Measurements from ENCODE around the gene EEFSEC.

The EEFSEC gene

DNA sequence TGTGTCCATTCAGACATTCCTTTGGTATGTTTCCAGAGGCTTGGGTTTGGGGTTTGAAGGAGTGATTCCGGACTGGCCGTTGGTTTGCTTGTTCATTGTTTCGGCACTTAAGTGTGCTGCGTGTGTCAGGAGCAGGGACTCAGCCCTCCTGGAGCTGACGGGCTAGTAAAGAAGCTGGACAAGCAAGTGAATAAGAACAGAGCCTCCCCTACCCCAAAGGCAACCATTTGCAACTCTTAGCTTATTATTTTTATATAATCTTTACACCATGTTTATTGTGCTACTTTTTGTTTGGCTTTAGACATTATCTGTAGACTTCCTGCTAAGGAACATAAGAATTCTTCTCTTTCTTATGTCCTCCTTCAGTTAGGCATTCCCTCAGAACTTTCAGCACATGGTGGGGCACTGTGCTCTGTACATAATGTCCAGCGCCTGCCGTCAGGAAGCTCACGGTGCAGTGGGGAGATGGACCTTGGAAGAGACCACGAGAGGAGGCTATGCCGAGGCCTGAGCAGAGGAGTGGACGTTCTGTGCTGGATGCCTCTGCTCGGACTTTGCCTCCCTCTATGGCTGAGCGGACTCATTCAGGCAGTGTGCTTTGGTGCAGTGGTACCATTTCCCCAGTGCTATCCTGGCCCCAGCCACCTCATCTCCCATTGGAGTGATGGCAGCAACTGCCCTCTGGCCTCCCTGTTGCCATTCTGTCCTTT lies 65.4 kb downstream of the EEFSEC start:
- peak overlapping the region; percentile 21; the same call in 1 of the 2 replicates for H3K4me2 ChIP-seq (ENCODE audit: low read depth, low read length)
- H3K4me3 ChIP-seq (ENCODE audit: low read length), result no peak overlapping the region
- H3K9me3 ChIP-seq (replicated peaks; ENCODE audit: insufficient read depth, low read length), result no peaks in the 10 kb centered on the region
- H3K27ac ChIP-seq (ENCODE audit: low read length), result peak overlapping the region; percentile 44; the same call in 1 of the 2 replicates
- H3K4me1 ChIP-seq (ENCODE audit: low read length), result peaks cover 18% of the 10 kb centered on the region
- 0 out of 2 replicates have a peak, but pooled peaks cover 5% of the 10 kb centered on the region for H3F3A ChIP-seq (ENCODE audit: insufficient read depth, low read length)
- peaks cover 13% of the 10 kb centered on the region for H3K79me2 ChIP-seq (ENCODE audit: low read length)
- H3K9me2 ChIP-seq (replicated peaks; ENCODE audit: insufficient read depth, low read length), result no peaks in the 10 kb centered on the region
- no peak overlapping the region for H2AFZ ChIP-seq (ENCODE audit: low read length)
- no peak overlapping the region for H3K9ac ChIP-seq (ENCODE audit: low read length)
- no peak for DNase-seq
- H4K20me1 ChIP-seq (ENCODE audit: insufficient read depth, low read length), result no peaks in the 10 kb centered on the region
- no peaks in the 10 kb centered on the region for H3K27me3 ChIP-seq (replicated peaks; ENCODE audit: insufficient read depth, low read length)
- H3K36me3 ChIP-seq (replicated peaks; ENCODE audit: insufficient read depth, low read length), result no peaks in the 10 kb centered on the region
- TF ChIP-seq EZH2 (optimal IDR thresholded peaks at IDR 0.05; ENCODE audit: low read depth, low read length) (no peak), EZH2phosphoT487 (IDR thresholded peaks at IDR 0.05; ENCODE audit: low read length) (no peak)
- TF ChIP-seq, protein P1, sequence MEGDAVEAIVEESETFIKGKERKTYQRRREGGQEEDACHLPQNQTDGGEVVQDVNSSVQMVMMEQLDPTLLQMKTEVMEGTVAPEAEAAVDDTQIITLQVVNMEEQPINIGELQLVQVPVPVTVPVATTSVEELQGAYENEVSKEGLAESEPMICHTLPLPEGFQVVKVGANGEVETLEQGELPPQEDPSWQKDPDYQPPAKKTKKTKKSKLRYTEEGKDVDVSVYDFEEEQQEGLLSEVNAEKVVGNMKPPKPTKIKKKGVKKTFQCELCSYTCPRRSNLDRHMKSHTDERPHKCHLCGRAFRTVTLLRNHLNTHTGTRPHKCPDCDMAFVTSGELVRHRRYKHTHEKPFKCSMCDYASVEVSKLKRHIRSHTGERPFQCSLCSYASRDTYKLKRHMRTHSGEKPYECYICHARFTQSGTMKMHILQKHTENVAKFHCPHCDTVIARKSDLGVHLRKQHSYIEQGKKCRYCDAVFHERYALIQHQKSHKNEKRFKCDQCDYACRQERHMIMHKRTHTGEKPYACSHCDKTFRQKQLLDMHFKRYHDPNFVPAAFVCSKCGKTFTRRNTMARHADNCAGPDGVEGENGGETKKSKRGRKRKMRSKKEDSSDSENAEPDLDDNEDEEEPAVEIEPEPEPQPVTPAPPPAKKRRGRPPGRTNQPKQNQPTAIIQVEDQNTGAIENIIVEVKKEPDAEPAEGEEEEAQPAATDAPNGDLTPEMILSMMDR (IDR thresholded peaks at IDR 0.05; ENCODE audit: low read length), result no peak

DNA sequence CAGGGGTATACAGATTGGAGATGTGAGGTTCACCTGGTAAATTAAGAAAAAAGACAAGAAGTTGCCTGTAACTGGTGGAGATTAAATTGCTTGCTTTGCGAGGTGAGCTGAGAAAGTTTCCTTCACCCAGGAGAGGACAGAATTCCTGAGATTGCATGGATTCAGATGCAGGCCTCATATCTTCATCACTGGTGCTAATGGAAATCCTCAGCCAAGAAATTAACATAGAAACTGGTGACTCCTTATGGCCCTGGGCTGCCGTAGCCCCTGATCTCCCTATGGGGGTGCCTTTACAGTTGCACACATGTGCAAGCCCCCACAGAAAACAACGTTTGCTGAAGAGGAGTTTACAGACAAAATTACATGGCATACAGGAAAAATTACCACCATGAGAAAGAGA lies 68.0 kb downstream of the EEFSEC start:
- Histone ChIP-seq H3K9me2 (replicated peaks; ENCODE audit: insufficient read depth, low read length) (no peaks in the 10 kb centered on the region), H3K9me3 (replicated peaks; ENCODE audit: insufficient read depth, low read length) (no peaks in the 10 kb centered on the region), H3K9ac (ENCODE audit: low read length) (no peak overlapping the region), H3K36me3 (replicated peaks; ENCODE audit: insufficient read depth, low read length) (no peaks in the 10 kb centered on the region), H4K20me1 (ENCODE audit: insufficient read depth, low read length) (no peaks in the 10 kb centered on the region), H3K79me2 (ENCODE audit: low read length) (peaks cover 13% of the 10 kb centered on the region), H3K27me3 (replicated peaks; ENCODE audit: insufficient read depth, low read length) (no peaks in the 10 kb centered on the region), H3K4me2 (ENCODE audit: low read depth, low read length) (no peak overlapping the region), H3K4me1 (ENCODE audit: low read length) (peaks cover 18% of the 10 kb centered on the region), H3K4me3 (ENCODE audit: low read length) (no peak overlapping the region), H3K27ac (ENCODE audit: low read length) (no peak overlapping the region), H2AFZ (ENCODE audit: low read length) (no peak overlapping the region), H3F3A (ENCODE audit: insufficient read depth, low read length) (0 out of 2 replicates have a peak, but pooled peaks cover 5% of the 10 kb centered on the region)
- no peak for TF ChIP-seq EZH2 (optimal IDR thresholded peaks at IDR 0.05; ENCODE audit: low read depth, low read length)
- TF ChIP-seq, protein P1 (IDR thresholded peaks at IDR 0.05; ENCODE audit: low read length), result no peak
- TF ChIP-seq EZH2phosphoT487 (IDR thresholded peaks at IDR 0.05; ENCODE audit: low read length), result no peak
- DNase-seq, result no peak

DNA sequence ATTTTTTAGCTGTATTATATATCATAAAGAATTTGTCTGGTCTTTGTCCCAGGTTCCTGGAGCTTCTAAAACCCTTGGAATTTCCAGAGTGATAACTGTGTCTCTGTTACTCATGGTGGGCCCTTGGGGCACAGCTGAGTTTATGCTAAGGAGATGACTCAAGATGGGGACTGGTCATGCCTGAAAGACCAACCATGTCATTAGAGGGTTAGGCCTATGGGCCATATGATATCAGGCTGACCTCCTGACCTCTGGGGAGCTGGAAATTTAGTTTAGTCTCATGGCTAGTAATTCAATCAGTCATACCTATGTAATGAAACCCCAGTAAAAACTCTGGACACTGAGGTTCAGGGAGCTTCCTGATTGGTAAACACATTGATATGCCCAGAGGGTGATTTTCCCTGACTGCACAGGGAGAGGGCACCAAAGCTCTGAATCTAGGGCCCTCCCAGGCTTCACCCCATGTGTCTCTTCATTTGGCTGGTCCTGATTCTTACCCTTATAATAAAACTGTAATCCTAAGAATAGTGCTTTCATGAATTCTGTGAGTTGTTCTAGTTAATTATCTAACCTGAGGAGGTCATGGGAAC lies 69.6 kb downstream of the EEFSEC start:
- Histone ChIP-seq H3K4me1 (ENCODE audit: low read length) (peaks cover 9% of the 10 kb centered on the region), H3K36me3 (replicated peaks; ENCODE audit: insufficient read depth, low read length) (no peaks in the 10 kb centered on the region), H3K9ac (ENCODE audit: low read length) (no peak overlapping the region), H3K27ac (ENCODE audit: low read length) (no peak overlapping the region), H3K4me3 (ENCODE audit: low read length) (no peak overlapping the region), H3K9me3 (replicated peaks; ENCODE audit: insufficient read depth, low read length) (no peaks in the 10 kb centered on the region), H4K20me1 (ENCODE audit: insufficient read depth, low read length) (no peaks in the 10 kb centered on the region), H3K79me2 (ENCODE audit: low read length) (peaks cover 9% of the 10 kb centered on the region; the same call in 1 of the 2 replicates), H3K4me2 (ENCODE audit: low read depth, low read length) (no peak overlapping the region), H2AFZ (ENCODE audit: low read length) (no peak overlapping the region), H3K27me3 (replicated peaks; ENCODE audit: insufficient read depth, low read length) (no peaks in the 10 kb centered on the region), H3F3A (ENCODE audit: insufficient read depth, low read length) (0 out of 2 replicates have a peak, but pooled peaks cover under 1% of the 10 kb centered on the region), H3K9me2 (replicated peaks; ENCODE audit: insufficient read depth, low read length) (no peaks in the 10 kb centered on the region)
- DNase-seq, result no peak
- TF ChIP-seq EZH2phosphoT487 (IDR thresholded peaks at IDR 0.05; ENCODE audit: low read length) (no peak), EZH2 (optimal IDR thresholded peaks at IDR 0.05; ENCODE audit: low read depth, low read length) (no peak)
- TF ChIP-seq, protein P1 (IDR thresholded peaks at IDR 0.05; ENCODE audit: low read length), result no peak

Data from MM.1S (cell line).